Activated naive CD4-positive, alpha-beta T cell treated with anti-CD3 and anti-CD28 coated beads for 36 hours (primary cell): Measurements from ENCODE around the gene EPB42. TPM values are rescaled to one million over a fixed set of nuclear protein-coding genes. Genes with fewer than 3 reads are reported as not detected.
"Not testable (repeated sequence)": the region's sequence is repeated elsewhere in the genome, so short reads cannot be mapped to it uniquely, and the experiment has no call there.

Experiments used
- CTCF ChIA-PET: fragments of 350-600 bp; sonication (Branson Sonifier 250); formaldehyde crosslinking; loops from one replicate; lab custom pipeline; 2021; ENCODE audit warnings: antibody characterized with exemption; lab: Charles Lee
- DNase-seq: peaks from one replicate; pipeline ENCODE4 v3.0.0-alpha.2; 2020
- H3K27ac Mint-ChIP-seq: one replicate; pipeline ENCODE4 v1.8.0; 2021; ENCODE audit warnings: mild to moderate bottlenecking, mixed read lengths
- H3K27me3 Mint-ChIP-seq: one replicate; pipeline ENCODE4 v1.8.0; 2021; ENCODE audit warnings: low read depth, mixed read lengths
- H3K36me3 Mint-ChIP-seq: one replicate; pipeline ENCODE4 v1.8.0; 2021; ENCODE audit warnings: low read depth, mixed read lengths
- H3K4me1 Mint-ChIP-seq: one replicate; pipeline ENCODE4 v1.8.0; 2021; ENCODE audit warnings: low read depth, mixed read lengths
- H3K4me3 Mint-ChIP-seq: one replicate; pipeline ENCODE4 v1.8.0; 2021; ENCODE audit warnings: mild to moderate bottlenecking, moderate library complexity, mixed read lengths
- H3K9me3 Mint-ChIP-seq: one replicate; pipeline ENCODE4 v1.8.0; 2021; ENCODE audit warnings: mixed read lengths
- intact Hi-C: fragments of 100-400 bp; cut with micrococcal nuclease; formaldehyde crosslinking; loops from one replicate; pipeline ENCODE4 v1.15.1; 2023
- total RNA-seq, 2 experiments: library from RNA; stranded (reverse); gene quantifications; one replicate each; pipeline ENCODE4 v1.2.3, GENCODE V29; 2021

EPB42 gene
- total RNA-seq, 2 experiments from 2014 or later = not detected

- intact Hi-C loops = no loop called here
- no peaks in the 10 kb centered on the region for H3K27me3 Mint-ChIP-seq
- peaks cover 14% of the 10 kb centered on the region for H3K36me3 Mint-ChIP-seq
- CTCF ChIA-PET = interaction anchor here (0.5 to 1.3 kb wide), 4 partner anchors 14 to 197 kb away, joined by 3 to 5 read pairs (median 4); no protein-coding TSS in a partner anchor
- peaks cover 13% of the 10 kb centered on the region for H3K4me1 Mint-ChIP-seq
- H3K9me3 Mint-ChIP-seq = no peaks in the 10 kb centered on the region
- no peak for DNase-seq
- H3K27ac Mint-ChIP-seq = no peak overlapping the region
- no peak overlapping the region for H3K4me3 Mint-ChIP-seq
These were observed 30.6 kb downstream of the EPB42 start for GRCh38 chr15:43190178-43190577.

DNA sequence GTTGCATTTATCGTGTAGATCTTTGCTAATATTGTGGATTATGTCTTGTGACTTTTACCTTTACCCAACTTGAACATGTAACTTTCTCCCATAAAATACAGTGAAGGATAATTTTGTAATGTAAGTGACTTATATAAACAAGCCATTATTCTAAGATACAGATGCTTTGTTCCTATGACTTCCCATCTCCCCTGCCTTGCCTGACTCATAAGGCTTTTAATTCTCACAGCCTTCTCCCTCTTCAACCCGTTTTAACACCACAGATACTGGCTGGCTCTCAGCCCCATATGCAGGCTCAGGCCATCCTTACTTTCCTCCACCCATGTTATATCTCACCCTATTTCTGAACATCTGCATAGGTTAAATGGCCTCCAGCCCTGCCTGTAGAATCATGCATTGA is 31.5 kb downstream of the EPB42 start:
- Mint-ChIP-seq H3K9me3 (no peaks in the 10 kb centered on the region), H3K4me1 (peaks cover 13% of the 10 kb centered on the region), H3K27ac (no peak overlapping the region), H3K36me3 (peaks cover 13% of the 10 kb centered on the region), H3K27me3 (no peaks in the 10 kb centered on the region), H3K4me3 (no peak overlapping the region)
- CTCF ChIA-PET = interaction anchor here (0.6 to 1.3 kb wide), 3 partner anchors 15 to 450 kb away, joined by 3 to 4 read pairs (median 3); no protein-coding TSS in a partner anchor
- no peak for DNase-seq
- intact Hi-C loops = loop anchor here (5.0 to 10.0 kb wide), 2 partner anchors 67 to 914 kb away; partner anchors contain the start of genes GANC and TMEM87A

DNA sequence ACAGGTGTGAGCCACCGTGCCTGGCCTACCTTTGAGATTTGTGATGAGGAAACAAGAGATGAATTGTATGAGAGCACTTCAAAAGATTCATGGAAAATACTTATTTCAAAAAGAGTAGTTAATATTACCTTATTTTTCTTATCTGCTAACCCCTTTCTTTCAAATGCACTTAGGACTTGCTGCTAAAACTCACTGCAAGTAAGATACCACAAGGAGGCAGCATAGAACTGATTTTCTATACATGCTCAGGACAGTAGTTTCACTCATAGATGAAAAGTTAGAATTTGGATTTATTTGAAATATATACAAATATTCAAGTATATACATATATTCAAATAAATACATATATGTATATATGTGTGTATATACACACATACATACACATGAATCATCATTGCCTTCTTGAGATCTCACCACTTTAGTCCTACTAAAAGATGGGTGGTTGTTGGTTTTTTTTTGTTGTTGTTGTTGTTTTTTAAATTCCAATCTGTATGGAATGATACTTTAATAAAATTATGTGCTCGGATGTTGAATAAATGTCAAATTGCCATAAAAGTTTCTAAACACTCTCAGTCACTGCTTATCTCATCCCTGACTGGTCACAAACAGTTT is 33.2 kb downstream of the EPB42 start:
- H3K36me3 Mint-ChIP-seq = peaks cover 11% of the 10 kb centered on the region
- H3K9me3 Mint-ChIP-seq = no peaks in the 10 kb centered on the region
- no peak for DNase-seq
- no peak overlapping the region for H3K27ac Mint-ChIP-seq
- H3K4me1 Mint-ChIP-seq = peaks cover 13% of the 10 kb centered on the region
- H3K4me3 Mint-ChIP-seq = no peak overlapping the region
- intact Hi-C loops = loop anchor here (1.0 to 10.0 kb wide), 4 partner anchors 17 to 913 kb away; partner anchors contain the start of genes GANC and TMEM87A
- no peaks in the 10 kb centered on the region for H3K27me3 Mint-ChIP-seq
- CTCF ChIA-PET = interaction anchor here (1.3 to 2.6 kb wide), 2 partner anchors 98 kb away, joined by 4 to 9 read pairs; no protein-coding TSS in a partner anchor

GRCh38 chr15:43186003-43186353 is 34.8 kb downstream of the EPB42 start:
- no peak for DNase-seq
- Mint-ChIP-seq H3K27me3 (no peaks in the 10 kb centered on the region), H3K36me3 (peaks cover 4% of the 10 kb centered on the region), H3K9me3 (no peaks in the 10 kb centered on the region), H3K4me1 (peaks cover 15% of the 10 kb centered on the region), H3K27ac (peak overlapping the region; percentile 91), H3K4me3 (peak overlapping the region; percentile 93)
- CTCF ChIA-PET = interaction anchor here (0.6 to 2.6 kb wide), 4 partner anchors 9 to 100 kb away, joined by 3 to 9 read pairs (median 4); no protein-coding TSS in a partner anchor
- intact Hi-C loops = loop anchor here (5.0 to 10.0 kb wide), 2 partner anchors 64 to 911 kb away; partner anchors contain the start of genes GANC and TMEM87A

DNA sequence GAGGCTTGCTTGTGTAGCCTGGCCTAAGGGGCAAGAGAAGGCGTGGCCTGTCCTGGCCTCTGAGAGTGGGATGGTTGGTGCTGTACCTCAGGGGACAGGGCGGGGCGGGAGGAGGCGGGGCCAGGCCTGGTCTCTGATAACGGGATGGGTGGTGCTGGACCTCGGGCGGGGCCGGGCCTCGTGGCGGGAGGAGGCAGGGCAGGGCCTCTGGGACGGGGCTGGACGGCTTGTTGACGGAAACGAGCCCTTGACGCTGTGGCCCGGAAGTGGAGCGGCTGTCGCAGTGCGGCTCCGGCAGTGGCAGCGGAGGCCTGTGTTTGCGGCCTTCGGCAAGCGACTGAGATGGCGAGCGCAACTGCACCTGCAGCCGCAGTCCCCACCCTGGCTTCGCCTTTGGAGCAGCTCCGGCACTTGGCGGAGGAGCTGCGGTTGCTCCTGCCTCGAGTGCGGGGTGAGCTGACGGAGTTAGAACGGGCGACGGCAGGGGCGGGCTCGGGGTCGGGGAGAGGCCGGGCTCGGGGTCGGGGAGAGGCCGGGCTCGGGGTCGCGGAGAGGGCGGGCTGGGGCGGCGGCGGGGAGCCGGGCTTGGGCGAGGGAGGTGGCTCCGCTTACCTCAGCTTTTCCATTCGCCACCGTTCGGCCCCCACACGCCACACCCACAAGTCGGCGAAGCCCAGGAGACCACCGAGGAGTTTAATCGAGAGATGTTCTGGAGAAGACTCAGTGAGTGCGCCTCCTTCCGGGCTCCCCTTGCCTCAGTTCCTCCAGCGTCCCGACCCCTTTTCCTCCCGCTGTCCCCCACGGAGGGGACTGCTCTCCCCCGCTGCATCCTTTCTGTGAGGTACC is 35.4 kb downstream of the EPB42 start, which contains the start of gene CCNDBP1:
Gene CCNDBP1, plus strand, starts transcription at position 247 of the 846 bp plus-strand sequence. Its CDS starts 96 bp downstream, at position 343.
- H3K36me3 Mint-ChIP-seq = peaks cover 4% of the 10 kb centered on the region
- H3K4me1 Mint-ChIP-seq = peaks cover 15% of the 10 kb centered on the region
- H3K9me3 Mint-ChIP-seq = no peaks in the 10 kb centered on the region
- intact Hi-C loops = loop anchor here (1.0 to 10.0 kb wide), 5 partner anchors 63 to 911 kb away; partner anchors contain the start of genes GANC, LCMT2 and TMEM87A
- H3K4me3 Mint-ChIP-seq = peak within 1 kb of the TSS; percentile 93
- no peaks in the 10 kb centered on the region for H3K27me3 Mint-ChIP-seq
- H3K27ac Mint-ChIP-seq = peak within 1 kb of the TSS; percentile 91
- CTCF ChIA-PET = interaction anchor here (1.3 to 2.6 kb wide), 3 partner anchors 19 to 100 kb away, joined by 3 to 9 read pairs (median 7); no protein-coding TSS in a partner anchor
- peak; percentile 94 for DNase-seq

- H3K4me3 Mint-ChIP-seq = peak overlapping the region; percentile 93
- peaks cover 15% of the 10 kb centered on the region for H3K4me1 Mint-ChIP-seq
- no peaks in the 10 kb centered on the region for H3K9me3 Mint-ChIP-seq
- DNase-seq = no peak
- H3K36me3 Mint-ChIP-seq = peaks cover 3% of the 10 kb centered on the region
- peak overlapping the region; percentile 91 for H3K27ac Mint-ChIP-seq
- no peaks in the 10 kb centered on the region for H3K27me3 Mint-ChIP-seq
- intact Hi-C loops = loop anchor here (1.0 to 10.0 kb wide), 5 partner anchors 62 to 910 kb away; partner anchors contain the start of genes GANC, LCMT2 and TMEM87A
- CTCF ChIA-PET = interaction anchor here (0.9 to 2.4 kb wide), 5 partner anchors 9 to 326 kb away, joined by 3 to 7 read pairs (median 3); no protein-coding TSS in a partner anchor
These were observed 36.3 kb downstream of the EPB42 start for GRCh38 chr15:43184407-43185124.

DNA sequence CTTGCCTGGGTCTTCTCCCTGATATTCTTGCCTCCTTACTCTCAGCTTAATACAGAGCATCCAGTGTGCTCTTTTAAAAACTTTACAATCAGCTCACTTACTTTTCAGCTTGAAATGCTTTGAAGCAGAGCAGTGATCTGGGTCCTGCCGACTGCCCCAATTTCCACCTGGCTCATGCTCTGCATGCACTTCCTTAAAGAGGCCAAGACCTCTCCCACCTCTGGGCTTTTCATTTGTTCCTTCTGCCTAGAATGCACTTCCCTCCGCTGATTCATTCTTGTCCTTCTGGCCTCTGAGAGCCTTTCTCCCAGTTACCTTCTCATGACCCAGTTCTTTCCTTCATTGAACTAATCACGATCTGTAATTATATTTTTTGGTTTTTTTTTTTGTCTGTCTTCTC is 37.5 kb downstream of the EPB42 start:
- Mint-ChIP-seq H3K27ac (no peak overlapping the region), H3K9me3 (no peaks in the 10 kb centered on the region), H3K36me3 (peaks cover under 1% of the 10 kb centered on the region), H3K4me1 (peaks cover 15% of the 10 kb centered on the region), H3K27me3 (no peaks in the 10 kb centered on the region), H3K4me3 (no peak overlapping the region)
- DNase-seq = no peak
- CTCF ChIA-PET = interaction anchor here (0.9 to 2.4 kb wide), 4 partner anchors 8 to 102 kb away, joined by 3 to 7 read pairs (median 4); no protein-coding TSS in a partner anchor
- intact Hi-C loops = loop anchor here (10.0 kb wide), 1 partner anchor 908 kb away; the partner anchor contains the start of genes GANC and TMEM87A

GRCh38 chr15:43177147-43177546 is 43.7 kb downstream of the EPB42 start:
- peaks cover 25% of the 10 kb centered on the region for H3K36me3 Mint-ChIP-seq
- intact Hi-C loops, H3K4me1 Mint-ChIP-seq: not testable (repeated sequence)

GRCh38 chr15:43175656-43176309 is 45.0 kb downstream of the EPB42 start:
- intact Hi-C loops, H3K4me1 Mint-ChIP-seq, H3K27me3 Mint-ChIP-seq, H3K27ac Mint-ChIP-seq, H3K4me3 Mint-ChIP-seq, H3K9me3 Mint-ChIP-seq, DNase-seq: not testable (repeated sequence)
- CTCF ChIA-PET = interaction anchor here (1.1 to 1.2 kb wide), 2 partner anchors 8 to 50 kb away, joined by 3 read pairs; no protein-coding TSS in a partner anchor
- peaks cover 30% of the 10 kb centered on the region for H3K36me3 Mint-ChIP-seq

More at GRCh38 chr15:43177147-43177546, 43.7 kb downstream of the EPB42 start:
- CTCF ChIA-PET, H3K27me3 Mint-ChIP-seq, H3K4me3 Mint-ChIP-seq, H3K27ac Mint-ChIP-seq, H3K9me3 Mint-ChIP-seq, DNase-seq: not testable (repeated sequence)

GRCh38 chr15:43169888-43170287 is 50.9 kb downstream of the EPB42 start:
- H3K36me3 Mint-ChIP-seq = peaks cover 27% of the 10 kb centered on the region
- CTCF ChIA-PET = no interaction called here
- H3K9me3 Mint-ChIP-seq = peaks cover 2% of the 10 kb centered on the region
- no peaks in the 10 kb centered on the region for H3K27me3 Mint-ChIP-seq
- H3K4me3 Mint-ChIP-seq = no peak overlapping the region
- H3K27ac Mint-ChIP-seq = no peak overlapping the region
- H3K4me1 Mint-ChIP-seq = no peaks in the 10 kb centered on the region
- intact Hi-C loops = loop anchor here (5.0 kb wide), 1 partner anchor 73 kb away; no protein-coding TSS in a partner anchor
- DNase-seq = no peak
